ENCODE measurements around the gene CLASP1.

DNA sequence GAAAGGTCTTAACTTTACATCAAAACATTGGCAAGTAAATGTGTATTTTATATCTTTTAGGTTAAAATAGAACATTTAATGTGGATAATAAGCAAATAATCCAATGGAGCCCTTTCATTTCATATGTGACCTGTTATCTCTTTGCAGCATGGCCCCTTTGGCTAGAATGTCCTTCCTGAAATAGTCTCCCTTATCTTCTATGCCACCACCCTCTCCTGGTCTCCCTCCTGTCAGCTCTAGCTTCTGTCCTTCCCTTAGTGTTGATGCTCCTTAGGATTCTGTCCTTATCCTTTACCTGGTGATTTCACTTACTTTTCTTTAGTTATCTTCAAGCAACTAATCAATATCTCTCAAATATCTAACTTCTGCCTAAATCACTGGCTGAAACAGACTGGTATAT is 277.2 kb downstream of the CLASP1 start:
- TF ChIP-seq POLR2A (IDR thresholded peaks at IDR 0.05), result no peak
- TF ChIP-seq, protein P1, sequence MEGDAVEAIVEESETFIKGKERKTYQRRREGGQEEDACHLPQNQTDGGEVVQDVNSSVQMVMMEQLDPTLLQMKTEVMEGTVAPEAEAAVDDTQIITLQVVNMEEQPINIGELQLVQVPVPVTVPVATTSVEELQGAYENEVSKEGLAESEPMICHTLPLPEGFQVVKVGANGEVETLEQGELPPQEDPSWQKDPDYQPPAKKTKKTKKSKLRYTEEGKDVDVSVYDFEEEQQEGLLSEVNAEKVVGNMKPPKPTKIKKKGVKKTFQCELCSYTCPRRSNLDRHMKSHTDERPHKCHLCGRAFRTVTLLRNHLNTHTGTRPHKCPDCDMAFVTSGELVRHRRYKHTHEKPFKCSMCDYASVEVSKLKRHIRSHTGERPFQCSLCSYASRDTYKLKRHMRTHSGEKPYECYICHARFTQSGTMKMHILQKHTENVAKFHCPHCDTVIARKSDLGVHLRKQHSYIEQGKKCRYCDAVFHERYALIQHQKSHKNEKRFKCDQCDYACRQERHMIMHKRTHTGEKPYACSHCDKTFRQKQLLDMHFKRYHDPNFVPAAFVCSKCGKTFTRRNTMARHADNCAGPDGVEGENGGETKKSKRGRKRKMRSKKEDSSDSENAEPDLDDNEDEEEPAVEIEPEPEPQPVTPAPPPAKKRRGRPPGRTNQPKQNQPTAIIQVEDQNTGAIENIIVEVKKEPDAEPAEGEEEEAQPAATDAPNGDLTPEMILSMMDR (IDR thresholded peaks at IDR 0.05), result no peak
